HUDEP-2 (cell line): ENCODE results near the gene CLTB.
"Not testable (repeated sequence)": the region's sequence is repeated elsewhere in the genome, so short reads cannot be mapped to it uniquely, and the experiment has no call there.

Source experiments
- DNase-seq, 76 experiments: peaks; one replicate each; lab custom pipeline; 2025; ENCODE audit not compliant: unreplicated experiment in 76 of 76; lab: John Stamatoyannopoulos, UW

CLTB gene

DNA sequence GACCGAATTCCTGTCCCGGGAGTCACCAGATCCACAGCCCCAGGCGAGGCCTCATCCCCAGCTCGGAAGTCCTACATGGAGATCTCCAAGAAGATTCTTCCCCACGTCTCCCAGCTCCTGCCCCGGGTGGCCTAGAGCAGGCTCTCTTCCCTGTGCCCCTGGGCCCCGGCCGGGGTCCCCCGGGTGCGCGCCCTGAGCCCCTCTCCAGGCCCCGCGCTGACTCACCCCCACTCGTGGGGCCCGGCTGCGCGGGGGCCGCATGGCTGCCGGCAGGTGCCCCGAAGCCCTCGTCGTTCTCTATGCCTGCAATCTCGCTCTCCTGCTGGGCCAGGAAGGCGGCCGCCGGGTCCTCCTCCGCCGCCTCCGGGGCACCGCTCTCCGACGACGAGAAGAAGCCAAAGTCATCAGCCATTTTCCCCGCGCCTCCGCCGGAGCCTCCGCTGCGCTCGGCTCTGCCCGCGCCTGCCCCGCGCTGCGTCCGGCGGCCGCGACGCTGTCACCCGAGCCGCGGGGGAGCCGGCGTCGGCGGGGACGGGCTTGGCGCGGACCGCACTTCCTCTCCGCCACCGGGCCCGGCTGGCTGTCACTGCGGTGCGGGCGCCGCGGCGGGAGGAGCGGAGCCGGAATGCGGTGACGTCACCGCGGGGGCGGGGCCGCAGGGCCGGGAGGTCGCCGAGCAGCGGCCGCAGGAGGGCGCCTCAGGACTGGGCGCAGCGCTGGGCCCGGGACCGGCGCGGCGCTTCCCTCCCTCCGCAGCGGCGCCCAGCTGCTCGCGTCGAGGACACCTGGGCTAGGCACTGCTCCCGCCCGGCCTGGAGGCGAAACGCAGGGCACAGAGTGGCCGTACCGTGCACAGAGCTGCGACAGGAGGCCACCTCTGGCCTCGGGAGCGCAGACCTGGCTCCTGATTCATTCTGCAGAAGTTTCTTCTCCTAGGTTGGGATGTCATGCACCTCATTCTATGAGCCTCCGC lies at the start of gene CLTB:
Gene CLTB (minus strand): TSS at position 588 of the 973 bp plus-strand sequence. CDS start 176 bp downstream, at position 412.
- peak in 71 of 76 experiments; percentile 23 to 89 (median 74) for DNase-seq

DNA sequence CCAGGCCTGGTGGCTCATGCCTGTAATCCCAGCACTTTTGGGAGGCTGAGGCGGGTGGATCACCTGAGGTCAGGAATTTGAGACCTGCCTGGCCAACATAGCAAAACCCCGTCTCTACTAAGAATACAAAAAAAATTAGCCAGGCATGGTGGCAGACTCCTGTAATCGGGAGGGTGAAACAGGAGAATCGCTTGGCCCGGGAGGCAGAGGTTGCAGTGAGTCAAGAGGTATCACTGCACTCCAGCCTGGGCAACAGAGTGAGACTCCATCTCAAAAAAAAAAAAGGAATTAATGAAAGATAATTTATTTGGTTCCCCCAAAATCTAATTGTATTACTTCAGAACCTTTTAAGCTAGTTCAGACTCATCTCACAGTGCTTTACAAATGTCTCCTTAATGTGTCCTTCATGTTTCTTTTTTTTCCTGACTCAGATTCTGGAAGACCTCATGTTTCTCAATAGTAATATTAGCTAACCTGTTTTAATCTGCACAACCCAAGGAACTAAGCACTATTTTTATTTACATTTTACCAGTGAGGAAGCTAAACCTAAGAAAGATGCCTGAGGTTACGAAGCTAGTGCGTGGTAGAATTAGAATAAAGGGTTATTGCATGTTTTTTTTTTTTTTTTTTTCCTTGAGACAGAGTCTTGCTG lies 46.9 kb upstream of the CLTB start:
- no peak for DNase-seq

GRCh38 chr5:176461349-176461748 lies 45.0 kb upstream of the CLTB start:
- no peak for DNase-seq

GRCh38 chr5:176458904-176459561 lies 42.7 kb upstream of the CLTB start:
- DNase-seq = no peak

DNA sequence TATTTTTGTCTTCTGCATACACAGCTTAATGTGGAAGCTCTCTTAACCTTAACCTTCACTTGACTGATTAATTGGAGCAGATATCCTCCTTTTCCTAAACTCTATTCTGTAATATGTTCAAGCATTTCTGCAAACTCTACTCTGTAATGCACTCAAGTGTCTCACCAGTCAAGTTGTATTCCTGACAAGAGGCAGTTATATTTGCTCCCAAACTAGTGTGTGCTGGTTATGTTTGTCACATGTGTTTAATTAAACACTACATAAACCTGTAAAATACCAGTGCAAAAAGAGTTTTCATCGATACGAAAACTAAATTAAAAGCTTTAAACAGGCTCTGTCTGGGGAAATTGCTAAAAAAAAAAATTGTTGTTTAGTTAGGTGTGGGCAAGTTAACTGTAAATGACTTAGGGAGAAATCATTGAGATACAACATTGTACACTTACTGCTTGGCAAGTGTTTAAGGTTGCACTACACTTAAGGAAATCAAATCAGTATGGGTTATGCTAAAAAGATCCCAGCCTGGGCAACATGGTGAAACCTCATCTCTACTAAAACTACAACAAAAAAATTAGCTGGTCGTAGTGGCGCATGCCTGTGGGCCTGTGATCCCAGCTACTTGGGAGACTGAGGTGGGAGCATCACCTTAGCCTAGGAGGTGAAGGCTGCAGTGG lies 38.5 kb upstream of the CLTB start:
- DNase-seq = no peak

GRCh38 chr5:176450077-176450476 lies 33.7 kb upstream of the CLTB start:
- no peak for DNase-seq

GRCh38 chr5:176447978-176448608 lies 31.8 kb upstream of the CLTB start, which contains the start of gene FAF2:
FAF2 (plus strand) TSS chr5:176448385; CDS start chr5:176448408, 23 bp downstream.
- peak; percentile 55 to 99 (median 96) for DNase-seq

GRCh38 chr5:176447591-176447977 lies 31.2 kb upstream of the CLTB start:
- peak in 11 of 76 experiments; percentile 29 to 53 (median 43) for DNase-seq

DNA sequence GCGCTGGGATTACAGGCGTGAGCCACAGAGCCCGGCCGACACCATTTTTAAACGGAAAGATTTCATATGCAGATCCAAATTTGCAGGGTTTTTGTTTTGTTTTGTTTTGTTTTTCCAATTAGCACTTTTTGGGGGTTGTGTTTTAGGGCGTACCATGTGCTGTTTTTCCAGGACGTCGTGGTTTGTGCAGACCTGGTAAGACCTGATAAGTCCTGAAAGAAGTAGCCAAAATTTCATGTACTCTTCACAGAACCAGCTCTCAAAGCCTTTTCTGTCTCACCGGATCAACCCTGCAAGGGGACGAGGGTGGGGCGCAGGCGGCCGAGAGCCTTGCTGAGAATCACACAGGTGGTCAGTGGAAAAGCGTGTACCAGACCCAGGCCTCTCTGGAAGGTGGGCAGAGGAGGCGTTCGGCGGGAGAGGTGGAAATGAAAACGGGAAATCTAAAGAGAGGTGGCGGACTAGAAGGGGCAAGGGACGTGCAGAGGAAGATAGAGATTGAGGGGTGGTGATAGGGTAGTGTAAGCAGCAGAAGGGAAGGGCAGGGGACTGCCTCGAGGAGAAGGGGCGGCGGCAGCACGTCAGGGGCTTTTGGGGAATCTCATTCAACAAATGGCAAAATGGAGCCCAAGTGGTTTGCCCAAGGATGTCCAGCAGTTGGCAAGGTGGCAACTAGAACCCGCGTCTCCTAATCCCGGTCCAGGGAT lies 30.7 kb upstream of the CLTB start:
- DNase-seq = peak in 10 of 76 experiments; percentile 7 to 41 (median 16)

GRCh38 chr5:176446028-176446665 lies 29.8 kb upstream of the CLTB start:
- DNase-seq = no peak

- DNase-seq = no peak
Measured at GRCh38 chr5:176444742-176445141, 28.4 kb upstream of the CLTB start.

DNA sequence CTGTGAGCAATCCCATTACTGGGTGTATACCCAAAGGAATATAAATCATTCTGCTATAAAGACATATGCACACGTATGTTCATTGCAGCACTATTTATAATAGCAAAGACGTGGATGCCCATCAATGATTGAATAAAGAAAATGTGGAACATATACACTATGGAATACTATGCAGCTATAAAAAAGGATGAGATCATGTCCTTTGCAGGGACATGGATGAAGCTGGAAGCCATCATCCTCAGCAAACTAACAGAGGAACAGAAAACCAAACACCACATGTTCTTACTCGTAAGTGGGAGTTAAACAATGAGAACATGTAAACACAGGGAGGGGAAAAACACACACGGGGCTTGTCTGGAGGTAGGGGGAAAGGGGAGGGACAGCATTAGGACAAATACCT lies 26.6 kb upstream of the CLTB start:
- not testable (repeated sequence) for DNase-seq

- DNase-seq = no peak
Measured at GRCh38 chr5:176441921-176442323, 25.6 kb upstream of the CLTB start.

- peak in 3 of 76 experiments; percentile 15 to 28 (median 16) for DNase-seq
Measured at GRCh38 chr5:176440927-176441706, 24.8 kb upstream of the CLTB start.

- DNase-seq = peak in 2 of 76 experiments; percentile 8 to 13
Measured at GRCh38 chr5:176438959-176439757, 22.8 kb upstream of the CLTB start.

GRCh38 chr5:176436656-176437055 lies 20.3 kb upstream of the CLTB start:
- DNase-seq = no peak

- DNase-seq = no peak
Measured at GRCh38 chr5:176432707-176433106, 16.4 kb upstream of the CLTB start.
